ENCODE results near the gene MTERF1.

MTERF1 gene

GRCh38 chr7:91827169-91827568, 53.3 kb downstream of the MTERF1 start:
- DNase-seq = no peak

- DNase-seq = no peak
Observed at GRCh38 chr7:91826377-91826776, 54.1 kb downstream of the MTERF1 start.

DNA sequence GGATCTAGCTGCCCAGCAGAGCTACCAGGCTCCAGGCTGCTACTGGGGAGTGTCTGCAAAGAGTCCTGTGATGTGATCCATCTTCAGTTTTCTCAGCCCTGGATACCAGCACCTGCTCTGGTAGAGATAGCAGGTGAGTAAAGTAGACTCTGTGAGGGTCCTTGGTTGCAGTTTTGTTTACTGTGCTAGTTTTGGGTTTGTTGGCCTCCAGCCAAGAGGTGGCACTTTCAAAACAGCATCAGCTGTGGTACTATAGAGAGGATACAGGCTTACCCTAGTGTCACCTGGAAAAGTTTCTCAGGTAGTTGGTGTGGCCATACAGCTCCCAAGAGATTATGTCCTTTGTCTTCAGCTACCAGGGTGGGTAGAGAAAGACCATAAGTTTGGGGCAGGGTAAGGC, 56.3 kb downstream of the MTERF1 start:
- DNase-seq = no peak

Measured in suppressor macrophage treated with lipopolysaccharide for 4 hours (primary cell).